NCI-H1417 (cell line): ENCODE measurements around the gene SOAT2.
"Not testable (repeated sequence)": the region's sequence is repeated elsewhere in the genome, so short reads cannot be mapped to it uniquely, and the experiment has no call there.

ENCODE experiments used
- DNase-seq, 3 experiments: peaks; one replicate each; lab custom pipeline; 2025; lab: John Stamatoyannopoulos, UW

SOAT2 gene

GRCh38 chr12:53101931-53102781 is 1.1 kb upstream of the SOAT2 start:
- DNase-seq = no peak

- no peak for DNase-seq
Observed at GRCh38 chr12:53103860-53104305, 597 bp downstream of the SOAT2 start.

GRCh38 chr12:53105256-53105655 is 2.0 kb downstream of the SOAT2 start:
- no peak for DNase-seq

GRCh38 chr12:53105712-53106439 is 2.6 kb downstream of the SOAT2 start:
- DNase-seq = no peak

GRCh38 chr12:53107122-53107521 is 3.8 kb downstream of the SOAT2 start:
- DNase-seq = no peak

GRCh38 chr12:53112431-53112830 is 9.1 kb downstream of the SOAT2 start:
- DNase-seq = not testable (repeated sequence)

- no peak for DNase-seq
Observed at GRCh38 chr12:53113136-53113705, 9.9 kb downstream of the SOAT2 start.

- no peak for DNase-seq
Observed at GRCh38 chr12:53113951-53114350, 10.7 kb downstream of the SOAT2 start.

GRCh38 chr12:53115112-53115890 is 12.0 kb downstream of the SOAT2 start:
- no peak for DNase-seq

- DNase-seq = no peak
Observed at GRCh38 chr12:53115891-53116648, 12.8 kb downstream of the SOAT2 start.

GRCh38 chr12:53118751-53119300 is 15.5 kb downstream of the SOAT2 start:
- no peak for DNase-seq

- no peak for DNase-seq
Observed at GRCh38 chr12:53120685-53121525, 17.6 kb downstream of the SOAT2 start.

GRCh38 chr12:53122961-53123468 is 19.7 kb downstream of the SOAT2 start:
- no peak for DNase-seq

GRCh38 chr12:53123578-53124351 is 20.5 kb downstream of the SOAT2 start:
- no peak for DNase-seq

- DNase-seq = no peak
Observed at GRCh38 chr12:53124352-53124723, 21.1 kb downstream of the SOAT2 start.

- DNase-seq = no peak
Observed at GRCh38 chr12:53127169-53127568, 23.9 kb downstream of the SOAT2 start.

GRCh38 chr12:53128780-53129569 is 25.7 kb downstream of the SOAT2 start:
- DNase-seq = no peak

GRCh38 chr12:53131844-53132243 is 28.6 kb downstream of the SOAT2 start:
- DNase-seq = no peak
